Epithelial cell of esophagus (primary cell): ENCODE results near the gene GNAI2.

Source experiments
- DNase-seq: peaks from one replicate; pipeline ENCODE4 v3.0.0; 2010; ENCODE audit warnings: low read depth
- H3K4me3 ChIP-seq: 2 replicates; pipeline ENCODE4 v1.5.1; 2011; ENCODE audit warnings: mild to moderate bottlenecking, low read length, control low read depth
- CTCF ChIP-seq: IDR thresholded peaks from 2 replicates; pipeline ENCODE4 v1.5.1; 2011; ENCODE audit warnings: low read depth, mild to moderate bottlenecking, low read length, control low read depth, inconsistent platforms; ENCODE audit not compliant: insufficient read depth; ENCODE audit errors: missing control alignments

The GNAI2 gene

GRCh38 chr3:50264964-50265485 is 29.0 kb downstream of the GNAI2 start:
- H3K4me3 ChIP-seq, result no peak overlapping the region
- no peak for TF ChIP-seq CTCF
- peak; percentile 70 for DNase-seq

- H3K4me3 ChIP-seq, result no peak overlapping the region
- DNase-seq, result no peak
- TF ChIP-seq CTCF, result no peak
Observed at GRCh38 chr3:50265571-50265970, 29.6 kb downstream of the GNAI2 start.

- H3K4me3 ChIP-seq, result no peak overlapping the region
- TF ChIP-seq CTCF, result no peak
- DNase-seq, result no peak
Observed at GRCh38 chr3:50266017-50266416, 30.0 kb downstream of the GNAI2 start.

- DNase-seq, result no peak
- H3K4me3 ChIP-seq, result peak overlapping the region; percentile 45
- no peak for TF ChIP-seq CTCF
Observed at GRCh38 chr3:50266836-50267235, 30.8 kb downstream of the GNAI2 start.

GRCh38 chr3:50267280-50267913 is 31.4 kb downstream of the GNAI2 start:
- TF ChIP-seq CTCF, result no peak
- H3K4me3 ChIP-seq, result peak overlapping the region; percentile 45

GRCh38 chr3:50268276-50268675 is 32.3 kb downstream of the GNAI2 start:
- TF ChIP-seq CTCF, result no peak
- H3K4me3 ChIP-seq, result no peak overlapping the region
- no peak for DNase-seq

More at GRCh38 chr3:50267280-50267913, 31.4 kb downstream of the GNAI2 start:
- DNase-seq, result no peak
